RWPE2 (cell line): Measurements from ENCODE around the gene XAB2.

Source experiments
- ATAC-seq: fragments of 200-7000 bp; cut with Tn5 transposase; 3 replicates; pipeline ENCODE4 v1.9.1; 2021; ENCODE audit warnings: low read depth
- DNase-seq: peaks from one replicate; pipeline ENCODE4 v3.0.0-alpha.2; 2020; ENCODE audit warnings: low spot score
- H3K27ac ChIP-seq: fragments of 450-650 bp; 2 replicates; pipeline ENCODE4 v1.5.1; 2017; ENCODE audit warnings: mild to moderate bottlenecking; ENCODE audit not compliant: poor library complexity, severe bottlenecking
- H3K27me3 ChIP-seq: fragments of 250-450 bp; sonication (Bioruptor Pico); 2 replicates; pipeline ENCODE4 v1.5.1; 2021; ENCODE audit warnings: mild to moderate bottlenecking, moderate library complexity; ENCODE audit not compliant: insufficient read depth, poor library complexity, severe bottlenecking
- H3K36me3 ChIP-seq: fragments of 250-450 bp; sonication (Bioruptor Pico); 2 replicates; pipeline ENCODE4 v1.5.1; 2020; ENCODE audit warnings: low read depth, mild to moderate bottlenecking, moderate library complexity
- H3K4me1 ChIP-seq: fragments of 250-450 bp; sonication (Bioruptor Pico); 2 replicates; pipeline ENCODE4 v1.5.1; 2021; ENCODE audit warnings: mild to moderate bottlenecking, moderate library complexity; ENCODE audit not compliant: insufficient read depth, poor library complexity, severe bottlenecking
- H3K4me3 ChIP-seq: fragments of 250-450 bp; sonication (Bioruptor Pico); 2 replicates; pipeline ENCODE4 v1.5.1; 2021; ENCODE audit warnings: mild to moderate bottlenecking, moderate library complexity; ENCODE audit not compliant: severe bottlenecking
- H3K9me3 ChIP-seq: fragments of 250-450 bp; sonication (Bioruptor Pico); 2 replicates; pipeline ENCODE4 v1.5.1; 2021; ENCODE audit warnings: mild to moderate bottlenecking, moderate library complexity; ENCODE audit not compliant: severe bottlenecking
- TF ChIP-seq, protein P1 (sequence below): fragments of 450-650 bp; IDR thresholded peaks from one replicate; pipeline ENCODE4 v1.5.1; 2017; ENCODE audit warnings: mild to moderate bottlenecking, moderate library complexity; ENCODE audit not compliant: poor library complexity, severe bottlenecking

Gene XAB2

DNA sequence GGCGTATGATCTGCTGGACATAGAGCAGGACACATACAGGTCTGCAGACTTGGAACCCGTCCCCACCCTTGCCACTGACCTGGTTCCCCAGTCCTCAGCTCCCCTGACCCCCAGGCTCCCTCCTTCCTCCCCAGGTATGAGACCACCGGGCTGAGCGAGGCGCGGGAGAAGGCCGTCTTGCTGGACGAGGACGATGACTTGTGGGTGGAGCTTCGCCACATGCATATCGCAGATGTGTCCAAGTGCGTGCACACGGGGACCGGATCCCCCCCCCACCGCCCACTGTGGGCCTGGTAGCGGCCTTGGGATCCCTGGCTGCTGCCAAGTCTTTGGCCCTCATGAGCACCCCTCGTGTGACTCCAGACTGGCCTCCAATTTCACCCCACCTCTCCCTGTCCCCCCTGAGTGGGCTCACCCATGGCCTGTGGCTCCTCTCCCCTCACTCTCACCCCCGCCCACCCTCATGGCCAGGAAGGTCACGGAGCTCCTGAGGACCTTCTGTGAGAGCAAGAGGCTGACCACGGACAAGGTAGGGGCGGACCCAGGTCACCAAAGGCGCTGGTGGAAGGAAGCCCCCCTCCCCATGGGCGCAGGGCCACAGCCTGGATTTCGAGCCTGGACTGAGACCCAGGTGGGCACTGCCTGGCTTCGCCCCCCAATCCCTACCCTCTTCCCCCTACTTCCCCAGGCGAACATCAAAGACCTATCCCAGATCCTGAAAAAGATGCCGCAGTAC, 13.1 kb upstream of the XAB2 start:
- TF ChIP-seq, protein P1, sequence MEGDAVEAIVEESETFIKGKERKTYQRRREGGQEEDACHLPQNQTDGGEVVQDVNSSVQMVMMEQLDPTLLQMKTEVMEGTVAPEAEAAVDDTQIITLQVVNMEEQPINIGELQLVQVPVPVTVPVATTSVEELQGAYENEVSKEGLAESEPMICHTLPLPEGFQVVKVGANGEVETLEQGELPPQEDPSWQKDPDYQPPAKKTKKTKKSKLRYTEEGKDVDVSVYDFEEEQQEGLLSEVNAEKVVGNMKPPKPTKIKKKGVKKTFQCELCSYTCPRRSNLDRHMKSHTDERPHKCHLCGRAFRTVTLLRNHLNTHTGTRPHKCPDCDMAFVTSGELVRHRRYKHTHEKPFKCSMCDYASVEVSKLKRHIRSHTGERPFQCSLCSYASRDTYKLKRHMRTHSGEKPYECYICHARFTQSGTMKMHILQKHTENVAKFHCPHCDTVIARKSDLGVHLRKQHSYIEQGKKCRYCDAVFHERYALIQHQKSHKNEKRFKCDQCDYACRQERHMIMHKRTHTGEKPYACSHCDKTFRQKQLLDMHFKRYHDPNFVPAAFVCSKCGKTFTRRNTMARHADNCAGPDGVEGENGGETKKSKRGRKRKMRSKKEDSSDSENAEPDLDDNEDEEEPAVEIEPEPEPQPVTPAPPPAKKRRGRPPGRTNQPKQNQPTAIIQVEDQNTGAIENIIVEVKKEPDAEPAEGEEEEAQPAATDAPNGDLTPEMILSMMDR = no peak
- H3K4me1 ChIP-seq = no peaks in the 10 kb centered on the region
- H3K27ac ChIP-seq = no peak overlapping the region
- H3K27me3 ChIP-seq = no peaks in the 10 kb centered on the region
- DNase-seq = no peak
- no peaks in the 10 kb centered on the region for H3K9me3 ChIP-seq
- no peak for ATAC-seq
- H3K4me3 ChIP-seq = no peak overlapping the region
- H3K36me3 ChIP-seq = no peaks in the 10 kb centered on the region; the same call in 1 of the 2 replicates

GRCh38 chr19:7641290-7642276, 12.2 kb upstream of the XAB2 start:
- no peak overlapping the region for H3K27ac ChIP-seq
- H3K27me3 ChIP-seq = no peaks in the 10 kb centered on the region
- TF ChIP-seq, protein P1 = no peak
- H3K36me3 ChIP-seq = no peaks in the 10 kb centered on the region; the same call in 1 of the 2 replicates
- no peak overlapping the region for H3K4me3 ChIP-seq
- DNase-seq (no peak), ATAC-seq (no peak)
- H3K9me3 ChIP-seq = no peaks in the 10 kb centered on the region
- H3K4me1 ChIP-seq = peaks cover 2% of the 10 kb centered on the region

- no peak overlapping the region for H3K27ac ChIP-seq
- DNase-seq (no peak), ATAC-seq (no peak)
- H3K4me1 ChIP-seq = peaks cover 3% of the 10 kb centered on the region
- no peaks in the 10 kb centered on the region for H3K27me3 ChIP-seq
- TF ChIP-seq, protein P1 = no peak
- H3K4me3 ChIP-seq = no peak overlapping the region
- H3K9me3 ChIP-seq = no peaks in the 10 kb centered on the region
- no peaks in the 10 kb centered on the region; the same call in 1 of the 2 replicates for H3K36me3 ChIP-seq
Observed at GRCh38 chr19:7640803-7641202, 11.5 kb upstream of the XAB2 start.

- TF ChIP-seq, protein P1 = no peak
- DNase-seq (no peak), ATAC-seq (no peak)
- Histone ChIP-seq H3K36me3 (no peaks in the 10 kb centered on the region; the same call in 1 of the 2 replicates), H3K4me3 (no peak overlapping the region), H3K27ac (no peak overlapping the region), H3K9me3 (no peaks in the 10 kb centered on the region), H3K27me3 (no peaks in the 10 kb centered on the region), H3K4me1 (peaks cover 3% of the 10 kb centered on the region)
Observed at GRCh38 chr19:7639863-7640348, 10.6 kb upstream of the XAB2 start.
